HG02981 (cell line): ENCODE data around the gene LIMA1.
"Not testable (repeated sequence)": the region's sequence is repeated elsewhere in the genome, so short reads cannot be mapped to it uniquely, and the experiment has no call there.

Experiments
- ATAC-seq: cut with Tn5 transposase; IDR thresholded peaks from one replicate; pipeline ENCODE4 v1.9.1; 2021; ENCODE audit warnings: mild to moderate bottlenecking, moderate library complexity; ENCODE audit not compliant: unreplicated experiment

Gene LIMA1

GRCh38 chr12:50221228-50222008, 61.9 kb downstream of the LIMA1 start:
- ATAC-seq = no peak

GRCh38 chr12:50220363-50220995, 62.8 kb downstream of the LIMA1 start:
- ATAC-seq = peak; percentile 49

- no peak for ATAC-seq
Measured at GRCh38 chr12:50219544-50219943, 63.8 kb downstream of the LIMA1 start.

- ATAC-seq = not testable (repeated sequence)
Measured at GRCh38 chr12:50219001-50219400, 64.3 kb downstream of the LIMA1 start.

GRCh38 chr12:50218386-50218785, 64.9 kb downstream of the LIMA1 start:
- ATAC-seq = no peak

GRCh38 chr12:50217202-50217601, 66.1 kb downstream of the LIMA1 start:
- no peak for ATAC-seq

- ATAC-seq = no peak
Measured at GRCh38 chr12:50215033-50215432, 68.3 kb downstream of the LIMA1 start.

- no peak for ATAC-seq
Measured at GRCh38 chr12:50214018-50214417, 69.3 kb downstream of the LIMA1 start.

GRCh38 chr12:50213439-50213838, 69.9 kb downstream of the LIMA1 start:
- no peak for ATAC-seq

GRCh38 chr12:50212071-50212467, 71.3 kb downstream of the LIMA1 start:
- ATAC-seq = no peak

GRCh38 chr12:50211392-50212070, 71.8 kb downstream of the LIMA1 start:
- no peak for ATAC-seq

GRCh38 chr12:50207424-50207823, 75.9 kb downstream of the LIMA1 start:
- ATAC-seq = no peak

GRCh38 chr12:50205648-50206047, 77.7 kb downstream of the LIMA1 start:
- no peak for ATAC-seq

GRCh38 chr12:50203691-50204090, 79.6 kb downstream of the LIMA1 start:
- no peak for ATAC-seq

GRCh38 chr12:50201987-50202521, 81.3 kb downstream of the LIMA1 start:
- no peak for ATAC-seq

GRCh38 chr12:50200552-50201273, 82.6 kb downstream of the LIMA1 start:
- no peak for ATAC-seq

GRCh38 chr12:50198829-50199228, 84.5 kb downstream of the LIMA1 start:
- no peak for ATAC-seq

GRCh38 chr12:50197297-50197727, 86.0 kb downstream of the LIMA1 start:
- no peak for ATAC-seq

- no peak for ATAC-seq
Measured at GRCh38 chr12:50196537-50196936, 86.8 kb downstream of the LIMA1 start.

- no peak for ATAC-seq
Measured at GRCh38 chr12:50195832-50196231, 87.5 kb downstream of the LIMA1 start.

GRCh38 chr12:50192908-50193307, 90.4 kb downstream of the LIMA1 start:
- ATAC-seq = no peak
